Neural crest cell (in vitro differentiated cells): ENCODE results near the gene GUCA1A. TPM values are rescaled to one million over a fixed set of nuclear protein-coding genes. Genes with fewer than 3 reads are reported as not detected.
A peak's percentile ranks its signal among the peaks of the same experiment; 100 is the strongest.

ENCODE experiments used
- DNase-seq: peaks from one replicate; pipeline ENCODE4 v3.0.0; 2021; ENCODE audit warnings: low read depth, mixed read lengths, low spot score
- H3K27ac Mint-ChIP-seq: one replicate; pipeline ENCODE4 v1.8.0; 2021; ENCODE audit warnings: mild to moderate bottlenecking, mixed read lengths; ENCODE audit not compliant: unreplicated experiment
- H3K27me3 Mint-ChIP-seq: 2 replicates; pipeline ENCODE4 v1.8.0; 2021; ENCODE audit warnings: low read depth, mild to moderate bottlenecking, mixed read lengths
- H3K36me3 Mint-ChIP-seq: 2 replicates; pipeline ENCODE4 v1.8.0; 2021; ENCODE audit warnings: low read depth, mild to moderate bottlenecking, mixed read lengths
- H3K4me1 Mint-ChIP-seq: 2 replicates; pipeline ENCODE4 v1.8.0; 2021; ENCODE audit warnings: mixed read lengths
- H3K4me3 Mint-ChIP-seq: one replicate; pipeline ENCODE4 v1.8.0; 2021; ENCODE audit warnings: mild to moderate bottlenecking, mixed read lengths
- H3K9me3 Mint-ChIP-seq: 2 replicates; pipeline ENCODE4 v1.8.0; 2021; ENCODE audit warnings: mixed read lengths
- CTCF ChIP-seq: fragments of 200-600 bp; sonication (generic); conservative IDR thresholded peaks from 2 replicates; pipeline ENCODE4 v1.5.0; 2021; ENCODE audit warnings: antibody characterized with exemption, mild to moderate bottlenecking
- total RNA-seq: library from RNA; stranded (reverse); gene quantifications from 2 replicates; pipeline ENCODE4 v1.2.1, GENCODE V29; 2021

Gene GUCA1A
- total RNA-seq, 1 donor from 2014 or later: 1.3 TPM

GRCh38 chr6:42155293-42155692, 17.9 kb upstream of the GUCA1A start:
- DNase-seq: no peak
- no peak for TF ChIP-seq CTCF
- Mint-ChIP-seq H3K27ac (no peak overlapping the region), H3K4me1 (no peaks in the 10 kb centered on the region), H3K4me3 (no peak overlapping the region), H3K36me3 (no peaks in the 10 kb centered on the region), H3K9me3 (no peaks in the 10 kb centered on the region), H3K27me3 (peaks cover 12% of the 10 kb centered on the region)

GRCh38 chr6:42156638-42157037, 16.5 kb upstream of the GUCA1A start:
- Mint-ChIP-seq H3K27me3 (peaks cover 15% of the 10 kb centered on the region), H3K9me3 (no peaks in the 10 kb centered on the region), H3K4me1 (peaks cover 5% of the 10 kb centered on the region), H3K27ac (peak overlapping the region; percentile 50), H3K36me3 (no peaks in the 10 kb centered on the region), H3K4me3 (no peak overlapping the region)
- DNase-seq: no peak
- no peak for TF ChIP-seq CTCF

GRCh38 chr6:42158011-42158410, 15.2 kb upstream of the GUCA1A start:
- Mint-ChIP-seq H3K27me3 (peaks cover 9% of the 10 kb centered on the region), H3K4me3 (no peak overlapping the region), H3K27ac (no peak overlapping the region), H3K9me3 (no peaks in the 10 kb centered on the region), H3K4me1 (peaks cover 8% of the 10 kb centered on the region), H3K36me3 (no peaks in the 10 kb centered on the region)
- no peak for TF ChIP-seq CTCF
- no peak for DNase-seq

GRCh38 chr6:42158631-42159030, 14.5 kb upstream of the GUCA1A start:
- no peak for TF ChIP-seq CTCF
- DNase-seq: no peak
- Mint-ChIP-seq H3K4me3 (no peak overlapping the region), H3K9me3 (no peaks in the 10 kb centered on the region), H3K27me3 (peaks cover 7% of the 10 kb centered on the region), H3K27ac (no peak overlapping the region), H3K4me1 (peaks cover 8% of the 10 kb centered on the region), H3K36me3 (no peaks in the 10 kb centered on the region)

- H3K4me1 Mint-ChIP-seq: peaks cover 8% of the 10 kb centered on the region
- H3K27ac Mint-ChIP-seq: no peak overlapping the region
- no peaks in the 10 kb centered on the region for H3K36me3 Mint-ChIP-seq
- no peaks in the 10 kb centered on the region for H3K9me3 Mint-ChIP-seq
- DNase-seq: no peak
- TF ChIP-seq CTCF: no peak
- H3K4me3 Mint-ChIP-seq: no peak overlapping the region
- H3K27me3 Mint-ChIP-seq: peaks cover 4% of the 10 kb centered on the region
Measured at GRCh38 chr6:42159431-42160024, 13.6 kb upstream of the GUCA1A start.
